DOHH2 (cell line): Measurements from ENCODE around the gene CCN5.

Experiments
- CTCF ChIP-seq: fragments of 200-600 bp; sonication (generic); IDR thresholded peaks from one replicate; pipeline ENCODE4 v1.5.1; 2014; ENCODE audit warnings: antibody characterized with exemption, mild to moderate bottlenecking, low read depth, low read length; ENCODE audit not compliant: poor library complexity, severe bottlenecking
- EZH2phosphoT487 ChIP-seq: fragments of 200-600 bp; sonication (generic); IDR thresholded peaks from 2 replicates; pipeline ENCODE4 v1.6.1; 2017; ENCODE audit warnings: borderline replicate concordance, mild to moderate bottlenecking, antibody characterized with exemption, low read length, moderate library complexity, mixed read lengths

- no peak for TF ChIP-seq CTCF
- no peak for TF ChIP-seq EZH2phosphoT487
Measured at GRCh38 chr20:44717986-44718385, 2.8 kb downstream of the CCN5 start.
